Glomerular endothelial cell (primary cell): ENCODE data around the gene ITPR3. TPM values are rescaled to one million over a fixed set of nuclear protein-coding genes. Genes with fewer than 3 reads are reported as not detected.

Experiments used
- DNase-seq: peaks from one replicate; pipeline ENCODE4 v3.0.0-alpha.2; 2011; ENCODE audit warnings: low read depth, low spot score; ENCODE audit errors: extremely low read depth
- total RNA-seq: library from RNA; depleted of rRNA; stranded (reverse); fragments of >200 nt; gene quantifications from 2 replicates; pipeline ENCODE4 v1.2.3, GENCODE V29; 2015

ITPR3 gene
- total RNA-seq, 1 donor from 2014 or later, result 66.6 TPM

GRCh38 chr6:33683576-33684427 lies 62.7 kb downstream of the ITPR3 start:
- no peak for DNase-seq

- no peak for DNase-seq
Observed at GRCh38 chr6:33684428-33684896, 63.3 kb downstream of the ITPR3 start.

- DNase-seq, result no peak
Observed at GRCh38 chr6:33684983-33685382, 63.9 kb downstream of the ITPR3 start.

GRCh38 chr6:33685411-33686224 lies 64.5 kb downstream of the ITPR3 start:
- DNase-seq, result no peak

- DNase-seq, result no peak
Observed at GRCh38 chr6:33686225-33686924, 65.3 kb downstream of the ITPR3 start.

- no peak for DNase-seq
Observed at GRCh38 chr6:33686981-33687975, 66.2 kb downstream of the ITPR3 start.

GRCh38 chr6:33688006-33688405 lies 66.9 kb downstream of the ITPR3 start:
- DNase-seq, result no peak

- DNase-seq, result no peak
Observed at GRCh38 chr6:33688451-33689147, 67.5 kb downstream of the ITPR3 start.

GRCh38 chr6:33689148-33689494 lies 68.0 kb downstream of the ITPR3 start:
- no peak for DNase-seq

GRCh38 chr6:33689879-33690278 lies 68.8 kb downstream of the ITPR3 start:
- no peak for DNase-seq

- DNase-seq, result no peak
Observed at GRCh38 chr6:33690766-33691165, 69.6 kb downstream of the ITPR3 start.

- no peak for DNase-seq
Observed at GRCh38 chr6:33691456-33692077, 70.4 kb downstream of the ITPR3 start.

GRCh38 chr6:33692078-33692759 lies 71.1 kb downstream of the ITPR3 start:
- no peak for DNase-seq

GRCh38 chr6:33692760-33693158 lies 71.6 kb downstream of the ITPR3 start:
- DNase-seq, result no peak

GRCh38 chr6:33693186-33694105 lies 72.3 kb downstream of the ITPR3 start:
- no peak for DNase-seq

GRCh38 chr6:33694401-33694931 lies 73.3 kb downstream of the ITPR3 start:
- DNase-seq, result no peak

GRCh38 chr6:33694977-33695376 lies 73.9 kb downstream of the ITPR3 start:
- DNase-seq, result no peak
